ENCODE measurements around the gene SRGAP3.

GRCh38 chr3:8988384-8988655 lies 261.1 kb downstream of the SRGAP3 start:
- TF ChIP-seq CTCF (IDR thresholded peaks at IDR 0.05) (no peak), POLR2A (IDR thresholded peaks at IDR 0.05) (no peak)

Measured in uterus (tissue), 2 donors.